B cell (primary cell): ENCODE data around the gene MAMDC4. TPM values are rescaled to one million over a fixed set of nuclear protein-coding genes. Genes with fewer than 3 reads are reported as not detected.

Experiments
- ATAC-seq: fragments of 200-7000 bp; cut with Tn5 transposase; one replicate; pipeline ENCODE4 v1.10.0; 2021; ENCODE audit warnings: low read depth, mild to moderate bottlenecking, moderate number of reproducible peaks, moderate library complexity
- CTCF ChIA-PET: fragments of 350-600 bp; sonication (Branson Sonifier 250); formaldehyde crosslinking; loops from one replicate; lab custom pipeline; 2021; ENCODE audit warnings: antibody characterized with exemption, inconsistent platforms; lab: Charles Lee
- POLR2A ChIA-PET: fragments of 350-600 bp; sonication (Branson Sonifier 250); formaldehyde crosslinking; loops from one replicate; lab custom pipeline; 2021; ENCODE audit warnings: antibody characterized with exemption; lab: Charles Lee
- DNase-seq: peaks from one replicate; pipeline ENCODE4 v3.0.0; 2013
- H2AFZ ChIP-seq: 2 replicates; pipeline ENCODE4 v1.6.1; 2012; ENCODE audit warnings: mild to moderate bottlenecking, low read depth, low read length; ENCODE audit not compliant: insufficient read depth, poor library complexity, severe bottlenecking
- H3K27ac ChIP-seq, 2 donors: 1 replicate in 1 of 2; 2 replicates in 1 of 2; pipeline ENCODE4 v1.5.1; 2012 to 2013; ENCODE audit warnings: low read length in 2 of 2, mild to moderate bottlenecking in 2 of 2, moderate library complexity in 1 of 2
- H3K27me3 ChIP-seq, 4 experiments: fragments of 200-600 bp in 1 of 4; sonication (generic) in 1 of 4; replicated peaks in 1 of 4; 1 replicate in 2 of 4; 2 replicates in 2 of 4; pipeline versions ENCODE4 v1.6.1 to v1.7.0; 2013 to 2016; ENCODE audit warnings: low read length in 3 of 4, mild to moderate bottlenecking in 2 of 4, mixed read lengths in 1 of 4, moderate library complexity in 1 of 4; ENCODE audit not compliant: insufficient read depth in 4 of 4, control insufficient read depth in 3 of 4; ENCODE audit errors: control extremely low read depth in 1 of 4
- H3K36me3 ChIP-seq, 2 experiments: replicated peaks in 1 of 2; 1 replicate in 1 of 2; 2 replicates in 1 of 2; pipeline versions ENCODE4 v1.6.1 to v1.7.1; 2013; ENCODE audit warnings: low read length in 1 of 2; ENCODE audit not compliant: insufficient read depth in 2 of 2, control insufficient read depth in 1 of 2; ENCODE audit errors: control extremely low read depth in 1 of 2, extremely low read depth in 1 of 2
- H3K4me1 ChIP-seq, 2 donors: fragments of 200-600 bp in 1 of 2; sonication (generic) in 1 of 2; 1 replicate in 1 of 2; 2 replicates in 1 of 2; pipeline versions ENCODE4 v1.5.1 to v1.6.1; 2013 to 2017; ENCODE audit warnings: low read length in 2 of 2; ENCODE audit not compliant: control insufficient read depth in 2 of 2, insufficient read depth in 2 of 2
- H3K4me2 ChIP-seq: replicated peaks from 2 replicates; pipeline ENCODE3; 2012; ENCODE audit warnings: mild to moderate bottlenecking, low read depth, low read length; ENCODE audit not compliant: poor library complexity, severe bottlenecking
- H3K4me3 ChIP-seq, 5 experiments: fragments of 200-600 bp in 1 of 5; sonication (generic) in 1 of 5; 1 replicate in 3 of 5; 2 replicates in 2 of 5; pipeline versions ENCODE4 v1.5.1 to v1.7.0; 2011 to 2016; ENCODE audit warnings: low read length in 4 of 5, mild to moderate bottlenecking in 4 of 5, low read depth in 2 of 5, control low read depth in 1 of 5, moderate library complexity in 1 of 5; ENCODE audit not compliant: insufficient read depth in 1 of 5; ENCODE audit errors: control extremely low read depth in 1 of 5, extremely low read depth in 1 of 5
- H3K79me2 ChIP-seq: fragments of 200-600 bp; sonication (generic); one replicate; pipeline ENCODE4 v1.6.0; 2016; ENCODE audit warnings: low read length; ENCODE audit not compliant: control insufficient read depth, insufficient read depth
- H3K9ac ChIP-seq: fragments of 200-600 bp; sonication (generic); 2 replicates; pipeline ENCODE4 v1.6.1; 2017; ENCODE audit warnings: mild to moderate bottlenecking, low read length, moderate library complexity
- H3K9me3 ChIP-seq, 3 donors: one replicate each; pipeline versions ENCODE4 v1.6.1 to v1.7.1; 2013; ENCODE audit warnings: low read length in 2 of 3; ENCODE audit not compliant: control insufficient read depth in 2 of 3, insufficient read depth in 1 of 3; ENCODE audit errors: control extremely low read depth in 1 of 3
- H4K20me1 ChIP-seq: 2 replicates; pipeline ENCODE4 v1.6.0; 2012; ENCODE audit warnings: mild to moderate bottlenecking, low read length; ENCODE audit not compliant: insufficient read depth, control insufficient read depth, poor library complexity, severe bottlenecking
- H3K27ac Mint-ChIP-seq: one replicate; pipeline ENCODE4 v1.8.0; 2021; ENCODE audit warnings: mixed read lengths
- H3K27me3 Mint-ChIP-seq: one replicate; pipeline ENCODE4 v1.8.0; 2021; ENCODE audit warnings: mixed read lengths
- H3K4me1 Mint-ChIP-seq: one replicate; pipeline ENCODE4 v1.8.0; 2021; ENCODE audit warnings: mixed read lengths
- H3K4me3 Mint-ChIP-seq: one replicate; pipeline ENCODE4 v1.8.0; 2021; ENCODE audit warnings: mixed read lengths
- H3K9me3 Mint-ChIP-seq: one replicate; pipeline ENCODE4 v1.8.0; 2022; ENCODE audit warnings: mixed read lengths; ENCODE audit not compliant: insufficient read depth
- EZH2 ChIP-seq: IDR thresholded peaks from 2 replicates; pipeline ENCODE4 v1.6.1; 2012; ENCODE audit warnings: borderline replicate concordance, low read depth, mild to moderate bottlenecking, moderate library complexity, low read length; ENCODE audit not compliant: insufficient read depth, poor library complexity, severe bottlenecking
- WGBS: methylation state at CpG from one replicate; pipeline ENCODE4 v1.1.5; 2013; ENCODE audit warnings: missing lambda C conversion rate; ENCODE audit not compliant: insufficient coverage; 5-methylcytosine and 5-hydroxymethylcytosine counted together
- intact Hi-C: fragments of 100-400 bp; cut with micrococcal nuclease; formaldehyde crosslinking; loops from one replicate; pipeline ENCODE4 v1.10.0; 2022
- polyA plus RNA-seq: library from polyadenylated mRNA; depleted of rRNA; stranded (reverse); fragments of >200 nt; gene quantifications from 2 replicates; pipeline ENCODE4 v1.2.3, GENCODE V29; 2012
- total RNA-seq, 2 donors: library from RNA; stranded (reverse); fragments of 120-200 nt in 1 of 2; gene quantifications; 1 replicate in 1 of 2; 2 replicates in 1 of 2; pipeline versions ENCODE4 v1.2.3 to v1.2.4, GENCODE V29; 2013 to 2022
- TF ChIP-seq, protein P1 (sequence below): fragments of 200-600 bp; IDR thresholded peaks from one replicate; pipeline ENCODE4 v1.8.0; 2022; ENCODE audit warnings: antibody characterized with exemption, mild to moderate bottlenecking

Gene MAMDC4
- total and polyA plus RNA-seq, 2 donors (not counting 1 experiment from before 2014, with no cell fraction given): 5.4 to 6.8 TPM

DNA sequence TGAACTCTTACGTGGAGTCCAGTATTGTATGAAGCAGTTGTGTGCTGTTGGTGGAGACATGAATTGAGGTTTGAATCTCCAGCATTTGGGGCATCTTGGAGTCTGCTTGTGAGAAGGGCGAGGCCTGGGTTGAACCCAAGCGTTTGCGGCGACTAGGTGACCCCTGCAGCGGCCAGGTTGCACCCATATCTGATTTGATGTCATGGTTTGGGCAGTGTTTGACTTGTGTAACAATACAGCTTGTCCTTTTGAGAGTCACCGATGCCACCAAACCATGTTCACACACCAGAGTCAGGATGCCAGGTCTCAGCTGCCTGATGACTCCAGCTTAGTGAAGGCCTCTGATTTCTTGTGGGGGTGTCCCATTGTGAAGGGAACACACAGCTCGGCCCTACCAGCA lies 36.3 kb downstream of the MAMDC4 start:
- 92% methylated on average over 8 of the region's 8 CpGs for WGBS
- Mint-ChIP-seq H3K27ac (no peak overlapping the region), H3K27me3 (no peaks in the 10 kb centered on the region), H3K4me1 (peaks cover 27% of the 10 kb centered on the region), H3K4me3 (peak overlapping the region; percentile 13), H3K9me3 (no peaks in the 10 kb centered on the region)
- CTCF ChIA-PET: interaction anchor here (0.9 kb wide), 1 partner anchor 137 kb away, joined by 3 read pairs; no protein-coding TSS in a partner anchor
- Histone ChIP-seq H3K9ac (no peak overlapping the region), H3K4me3 (no peak overlapping the region), H3K4me2 (no peak overlapping the region), H2AFZ (no peak overlapping the region), H3K4me1 (peaks cover 9 to 22% of the 10 kb centered on the region in 2 donors), H3K9me3 (no peaks in the 10 kb centered on the region), H4K20me1 (peaks cover 54% of the 10 kb centered on the region), H3K27ac (no peak overlapping the region), H3K79me2 (peaks cover 82% of the 10 kb centered on the region), H3K27me3 (no peaks in the 10 kb centered on the region), H3K36me3 (peaks cover 0 to 12% of the 10 kb centered on the region in 2 experiments)
- ATAC-seq (no peak), DNase-seq (no peak)
- TF ChIP-seq, protein P1, sequence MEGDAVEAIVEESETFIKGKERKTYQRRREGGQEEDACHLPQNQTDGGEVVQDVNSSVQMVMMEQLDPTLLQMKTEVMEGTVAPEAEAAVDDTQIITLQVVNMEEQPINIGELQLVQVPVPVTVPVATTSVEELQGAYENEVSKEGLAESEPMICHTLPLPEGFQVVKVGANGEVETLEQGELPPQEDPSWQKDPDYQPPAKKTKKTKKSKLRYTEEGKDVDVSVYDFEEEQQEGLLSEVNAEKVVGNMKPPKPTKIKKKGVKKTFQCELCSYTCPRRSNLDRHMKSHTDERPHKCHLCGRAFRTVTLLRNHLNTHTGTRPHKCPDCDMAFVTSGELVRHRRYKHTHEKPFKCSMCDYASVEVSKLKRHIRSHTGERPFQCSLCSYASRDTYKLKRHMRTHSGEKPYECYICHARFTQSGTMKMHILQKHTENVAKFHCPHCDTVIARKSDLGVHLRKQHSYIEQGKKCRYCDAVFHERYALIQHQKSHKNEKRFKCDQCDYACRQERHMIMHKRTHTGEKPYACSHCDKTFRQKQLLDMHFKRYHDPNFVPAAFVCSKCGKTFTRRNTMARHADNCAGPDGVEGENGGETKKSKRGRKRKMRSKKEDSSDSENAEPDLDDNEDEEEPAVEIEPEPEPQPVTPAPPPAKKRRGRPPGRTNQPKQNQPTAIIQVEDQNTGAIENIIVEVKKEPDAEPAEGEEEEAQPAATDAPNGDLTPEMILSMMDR: no peak
- TF ChIP-seq EZH2: no peak
- POLR2A ChIA-PET: interaction anchor here (0.7 kb wide), 1 partner anchor 112 kb away, joined by 4 read pairs; no protein-coding TSS in a partner anchor
- intact Hi-C loops: loop anchor here (10.0 kb wide), 1 partner anchor 316 kb away; the partner anchor contains the start of genes NDOR1, TMEM203 and TPRN

DNA sequence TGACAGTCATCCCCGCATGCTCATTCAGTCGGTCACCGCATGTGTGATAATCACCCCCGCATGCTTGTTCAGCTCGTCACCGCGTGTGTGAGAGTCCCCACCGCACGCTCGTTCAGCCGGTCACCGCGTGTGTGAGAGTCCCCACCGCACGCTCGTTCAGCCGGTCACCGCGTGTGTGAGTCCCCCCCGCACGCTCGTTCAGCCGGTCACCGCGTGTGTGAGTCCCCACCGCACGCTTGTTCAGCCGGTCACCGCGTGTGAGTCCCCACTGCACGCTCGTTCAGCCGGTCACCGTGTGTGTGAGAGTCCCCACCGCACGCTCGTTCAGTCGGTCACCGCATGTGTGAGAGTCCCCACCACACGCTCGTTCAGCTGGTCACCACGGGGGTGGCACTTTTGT lies 37.7 kb downstream of the MAMDC4 start:
- H2AFZ ChIP-seq: no peak overlapping the region
- peaks cover 35% of the 10 kb centered on the region for H3K4me1 Mint-ChIP-seq
- no peak overlapping the region for H3K4me2 ChIP-seq
- 98% methylated on average over 42 of the region's 42 CpGs for WGBS
- no peak overlapping the region for H3K4me3 ChIP-seq
- H3K9me3 ChIP-seq: no peaks in the 10 kb centered on the region
- ATAC-seq (no peak), DNase-seq (no peak)
- no peak overlapping the region for H3K27ac Mint-ChIP-seq
- intact Hi-C loops: loop anchor here (10.0 kb wide), 1 partner anchor 315 kb away; the partner anchor contains the start of genes NDOR1, TMEM203 and TPRN
- H3K9me3 Mint-ChIP-seq: no peaks in the 10 kb centered on the region
- CTCF ChIA-PET: interaction anchor here (1.2 kb wide), 1 partner anchor 142 kb away, joined by 4 read pairs; the partner anchor contains the start of gene FUT7
- H3K4me3 Mint-ChIP-seq: no peak overlapping the region
- H3K27me3 Mint-ChIP-seq: no peaks in the 10 kb centered on the region
- H3K27me3 ChIP-seq: no peaks in the 10 kb centered on the region
- peaks cover 68% of the 10 kb centered on the region for H4K20me1 ChIP-seq
- H3K9ac ChIP-seq: no peak overlapping the region
- peaks cover 9 to 22% of the 10 kb centered on the region in 2 donors for H3K4me1 ChIP-seq
- TF ChIP-seq EZH2: no peak
- TF ChIP-seq, protein P1: no peak
- peaks cover 95% of the 10 kb centered on the region for H3K79me2 ChIP-seq
- POLR2A ChIA-PET: interaction anchor here (0.5 to 1.0 kb wide), 2 partner anchors 13 to 47 kb away, joined by 3 to 7 read pairs; partner anchors contain the start of gene AJM1
- H3K27ac ChIP-seq: no peak overlapping the region
- H3K36me3 ChIP-seq: peaks cover 0 to 13% of the 10 kb centered on the region in 2 experiments
